ENCODE results near the gene DNAH11.
"Not testable (repeated sequence)": the region's sequence is repeated elsewhere in the genome, so short reads cannot be mapped to it uniquely, and the experiment has no call there.

Gene DNAH11, protein sequence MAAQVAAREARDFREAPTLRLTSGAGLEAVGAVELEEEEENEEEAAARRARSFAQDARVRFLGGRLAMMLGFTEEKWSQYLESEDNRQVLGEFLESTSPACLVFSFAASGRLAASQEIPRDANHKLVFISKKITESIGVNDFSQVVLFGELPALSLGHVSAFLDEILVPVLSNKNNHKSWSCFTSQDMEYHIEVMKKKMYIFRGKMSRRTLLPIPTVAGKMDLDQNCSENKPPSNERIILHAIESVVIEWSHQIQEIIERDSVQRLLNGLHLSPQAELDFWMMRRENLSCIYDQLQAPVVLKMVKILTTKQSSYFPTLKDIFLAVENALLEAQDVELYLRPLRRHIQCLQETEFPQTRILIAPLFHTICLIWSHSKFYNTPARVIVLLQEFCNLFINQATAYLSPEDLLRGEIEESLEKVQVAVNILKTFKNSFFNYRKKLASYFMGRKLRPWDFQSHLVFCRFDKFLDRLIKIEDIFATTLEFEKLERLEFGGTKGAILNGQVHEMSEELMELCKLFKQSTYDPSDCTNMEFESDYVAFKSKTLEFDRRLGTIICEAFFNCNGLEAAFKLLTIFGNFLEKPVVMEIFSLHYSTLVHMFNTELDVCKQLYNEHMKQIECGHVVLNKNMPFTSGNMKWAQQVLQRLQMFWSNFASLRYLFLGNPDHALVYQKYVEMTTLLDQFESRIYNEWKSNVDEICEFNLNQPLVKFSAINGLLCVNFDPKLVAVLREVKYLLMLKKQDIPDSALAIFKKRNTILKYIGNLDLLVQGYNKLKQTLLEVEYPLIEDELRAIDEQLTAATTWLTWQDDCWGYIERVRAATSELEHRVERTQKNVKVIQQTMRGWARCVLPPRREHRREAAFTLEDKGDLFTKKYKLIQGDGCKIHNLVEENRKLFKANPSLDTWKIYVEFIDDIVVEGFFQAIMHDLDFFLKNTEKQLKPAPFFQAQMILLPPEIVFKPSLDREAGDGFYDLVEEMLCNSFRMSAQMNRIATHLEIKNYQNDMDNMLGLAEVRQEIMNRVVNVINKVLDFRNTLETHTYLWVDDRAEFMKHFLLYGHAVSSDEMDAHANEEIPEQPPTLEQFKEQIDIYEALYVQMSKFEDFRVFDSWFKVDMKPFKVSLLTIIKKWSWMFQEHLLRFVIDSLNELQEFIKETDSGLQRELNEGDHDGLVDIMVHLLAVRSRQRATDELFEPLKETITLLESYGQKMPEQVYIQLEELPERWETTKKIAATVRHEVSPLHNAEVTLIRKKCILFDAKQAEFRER (N-terminal part only)

GRCh38 chr7:21542891-21543527 is at the start of gene DNAH11:
Gene DNAH11, plus strand, starts transcription at chr7:21543039. Its CDS starts 207 bp downstream, at chr7:21543246.
- no peak for DNase-seq

DNA sequence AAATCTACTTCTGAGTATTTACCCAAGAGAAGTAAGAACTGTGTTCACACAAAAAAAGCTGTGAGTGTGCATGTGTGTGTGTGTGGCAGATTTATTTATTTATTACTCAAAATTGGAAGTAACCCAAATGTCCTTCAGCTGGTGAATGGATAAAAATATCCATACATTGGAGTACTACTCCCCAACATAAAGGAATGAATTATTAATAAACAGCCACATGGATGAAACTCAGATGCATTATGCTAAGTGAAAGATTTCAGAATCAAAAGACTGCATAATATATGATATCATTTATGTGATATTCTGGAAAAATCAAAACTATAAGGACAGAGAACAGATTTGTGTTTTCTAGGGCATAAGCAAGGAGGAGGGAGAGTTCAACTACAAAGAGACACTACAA is 47.1 kb upstream of the DNAH11 start:
- no peak for DNase-seq

GRCh38 chr7:21497072-21497471 is 45.8 kb upstream of the DNAH11 start:
- DNase-seq: no peak

DNA sequence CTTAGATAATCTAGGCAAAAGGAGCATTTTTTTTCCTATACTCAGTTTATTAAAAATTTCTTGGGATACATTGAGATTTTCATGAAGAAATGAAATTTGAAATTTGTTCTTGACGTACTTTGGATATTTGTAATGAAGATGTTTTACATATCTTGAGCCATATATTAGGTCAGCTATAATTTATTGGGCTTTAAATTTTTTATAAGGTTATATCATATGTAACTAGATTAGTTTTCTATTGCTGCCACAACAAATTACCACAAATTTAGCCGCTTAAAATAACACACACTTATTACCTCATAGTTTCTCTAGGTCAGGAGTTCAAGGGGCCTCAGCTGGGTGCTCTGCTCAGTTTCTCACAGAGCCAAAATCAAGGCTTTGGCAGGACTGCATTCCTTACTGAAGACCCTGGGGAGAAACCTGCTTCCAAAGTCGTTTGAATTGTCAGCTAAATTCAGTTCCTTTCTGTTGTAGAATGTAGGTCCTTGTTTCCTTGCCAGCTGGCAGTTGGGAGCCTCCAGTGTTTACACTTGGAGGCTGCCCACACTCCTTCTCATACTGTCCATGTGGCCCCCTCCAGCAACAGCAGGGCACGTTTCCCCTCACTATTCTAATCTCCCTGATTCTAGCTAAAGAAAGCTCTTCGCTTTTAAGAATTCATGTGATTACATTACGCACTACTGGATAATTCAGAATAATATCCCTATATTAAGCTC is 42.6 kb upstream of the DNAH11 start:
- DNase-seq: no peak

DNA sequence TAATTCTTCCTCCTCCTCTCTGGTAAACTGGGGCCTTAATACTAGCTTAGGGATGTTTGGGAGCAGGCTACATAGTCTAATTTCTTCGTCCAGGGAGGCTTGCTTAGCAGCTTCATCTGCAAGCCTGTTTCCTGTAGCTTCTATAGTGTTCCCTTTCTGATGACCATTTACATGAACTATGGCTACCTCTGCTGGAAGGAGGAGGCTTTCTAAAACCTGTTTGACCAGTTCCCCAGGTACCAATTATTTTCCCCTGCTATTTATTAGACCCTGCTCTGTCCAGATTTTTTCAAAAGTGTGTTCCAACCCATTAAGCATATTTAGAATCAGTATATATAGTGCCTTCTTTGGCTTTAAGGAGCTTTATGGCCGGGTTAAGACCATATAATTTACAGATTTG is 38.8 kb upstream of the DNAH11 start:
- DNase-seq: no peak

GRCh38 chr7:21507627-21508343 is 35.1 kb upstream of the DNAH11 start:
- no peak for DNase-seq

DNA sequence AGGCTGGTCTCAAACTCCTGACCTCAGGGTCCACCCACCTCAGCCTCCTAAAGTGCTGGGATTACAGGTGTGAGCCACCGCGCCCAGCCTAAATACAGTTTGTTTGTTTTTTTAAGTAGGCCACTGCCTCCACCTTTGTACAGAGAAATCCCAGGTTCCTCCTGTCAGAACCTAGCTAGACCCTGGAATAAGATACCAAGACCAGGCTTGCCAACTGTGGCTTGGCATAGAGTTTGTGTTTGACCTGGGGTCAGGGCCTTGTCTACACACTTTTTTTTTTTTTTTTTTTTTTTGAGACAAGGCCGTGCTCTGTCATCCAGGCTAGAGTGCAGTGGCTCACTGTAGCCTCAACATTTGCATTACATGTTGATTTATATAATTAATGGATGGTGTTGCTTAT is 34.3 kb upstream of the DNAH11 start:
- no peak for DNase-seq

DNA sequence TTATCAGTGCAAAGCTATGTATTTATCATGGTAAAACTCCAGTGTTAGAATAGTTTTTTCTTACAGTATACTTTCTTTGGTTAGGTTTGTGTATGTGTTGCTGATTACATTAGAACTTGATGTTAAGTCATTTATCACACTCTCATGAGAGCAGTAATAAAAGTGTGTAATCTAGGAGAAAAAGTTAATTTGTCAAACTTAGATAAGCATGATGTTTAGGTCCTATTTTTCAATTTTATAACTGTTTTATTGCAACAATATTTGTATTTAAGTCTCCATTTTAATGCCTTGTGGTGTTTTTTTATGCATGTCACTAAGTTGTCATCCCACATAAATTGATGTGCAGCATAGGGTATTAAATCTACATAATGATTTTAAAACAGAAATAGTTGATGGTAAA is 28.8 kb upstream of the DNAH11 start:
- DNase-seq: no peak

- DNase-seq: no peak
These were observed 18.2 kb upstream of the DNAH11 start for GRCh38 chr7:21524680-21525079.

- DNase-seq: no peak
These were observed 16.8 kb upstream of the DNAH11 start for GRCh38 chr7:21526007-21526406.

DNA sequence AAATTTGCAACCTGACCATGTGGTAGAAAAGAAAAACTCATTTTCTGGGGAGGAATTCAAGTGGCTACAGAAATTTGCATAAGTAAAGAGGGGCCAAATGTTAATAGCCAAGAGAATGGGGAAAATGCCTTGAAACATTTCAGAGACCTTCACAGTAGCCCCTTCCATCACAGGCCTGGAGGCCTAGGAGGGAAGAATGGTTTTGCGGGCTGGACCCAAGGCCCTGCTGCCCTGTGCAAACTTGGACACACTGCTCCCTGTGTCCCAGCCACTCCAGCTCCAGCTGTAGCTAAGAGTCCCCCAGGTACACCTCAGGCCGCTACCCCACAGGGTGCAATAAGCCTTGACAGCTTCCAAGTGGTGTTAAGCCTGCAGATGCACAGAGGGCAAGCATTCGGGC is 16.4 kb upstream of the DNAH11 start:
- DNase-seq: no peak

GRCh38 chr7:21532485-21532884 is 10.4 kb upstream of the DNAH11 start:
- not testable (repeated sequence) for DNase-seq

DNA sequence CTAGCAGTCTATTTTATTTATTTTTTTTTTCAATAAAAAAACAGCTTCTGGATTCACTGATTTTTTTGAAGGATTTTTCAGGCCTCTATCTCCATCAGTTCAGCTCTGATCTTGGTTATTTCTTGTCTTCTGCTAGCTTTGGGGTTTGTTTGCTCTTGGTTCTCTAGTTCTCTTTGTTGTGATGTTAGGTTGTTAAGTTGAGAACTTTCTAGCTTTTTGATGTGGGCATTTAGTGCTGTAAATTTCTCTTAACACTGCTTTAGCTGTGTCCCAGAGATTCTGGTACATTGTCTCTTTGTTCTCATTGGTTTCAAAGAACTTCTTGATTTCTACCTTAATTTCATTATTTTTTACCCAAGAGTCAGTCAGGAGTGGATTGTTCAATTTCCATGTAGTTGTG is 9.2 kb upstream of the DNAH11 start:
- not testable (repeated sequence) for DNase-seq

DNA sequence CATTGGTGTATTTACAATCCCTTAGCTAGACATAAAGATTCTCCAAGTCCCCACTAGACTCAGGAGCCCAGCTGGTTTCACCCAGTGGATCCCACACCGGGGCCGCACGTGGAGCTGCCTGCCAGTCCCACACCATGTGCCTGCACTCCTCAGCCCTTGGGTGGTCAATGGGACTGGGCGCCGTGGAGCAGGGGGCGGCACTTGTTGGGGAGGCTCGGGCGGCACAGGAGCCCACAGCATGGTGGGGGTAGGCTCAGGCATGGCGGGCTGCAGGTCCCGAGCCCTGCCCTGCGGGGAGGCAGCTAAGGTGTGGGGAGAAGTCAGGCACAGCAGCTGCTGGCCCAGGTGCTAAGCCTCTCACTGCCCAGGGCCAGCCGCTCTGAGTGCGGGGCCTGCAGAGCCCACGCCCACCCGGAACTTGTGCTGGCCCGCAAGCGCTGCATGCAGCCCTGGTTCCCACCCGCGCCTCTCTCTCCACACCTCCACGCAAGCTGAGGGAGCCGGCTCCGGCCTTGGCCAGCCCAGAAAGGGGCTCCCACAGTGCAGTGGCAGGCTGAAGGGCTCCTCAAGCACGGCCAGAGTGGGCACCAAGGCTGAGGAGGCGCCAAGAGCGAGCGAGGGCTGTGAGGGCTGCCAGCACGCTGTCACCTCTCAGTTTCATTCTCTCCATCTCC is 6.3 kb upstream of the DNAH11 start:
- not testable (repeated sequence) for DNase-seq

- DNase-seq: no peak
These were observed 3.8 kb upstream of the DNAH11 start for GRCh38 chr7:21538936-21539495.

DNA sequence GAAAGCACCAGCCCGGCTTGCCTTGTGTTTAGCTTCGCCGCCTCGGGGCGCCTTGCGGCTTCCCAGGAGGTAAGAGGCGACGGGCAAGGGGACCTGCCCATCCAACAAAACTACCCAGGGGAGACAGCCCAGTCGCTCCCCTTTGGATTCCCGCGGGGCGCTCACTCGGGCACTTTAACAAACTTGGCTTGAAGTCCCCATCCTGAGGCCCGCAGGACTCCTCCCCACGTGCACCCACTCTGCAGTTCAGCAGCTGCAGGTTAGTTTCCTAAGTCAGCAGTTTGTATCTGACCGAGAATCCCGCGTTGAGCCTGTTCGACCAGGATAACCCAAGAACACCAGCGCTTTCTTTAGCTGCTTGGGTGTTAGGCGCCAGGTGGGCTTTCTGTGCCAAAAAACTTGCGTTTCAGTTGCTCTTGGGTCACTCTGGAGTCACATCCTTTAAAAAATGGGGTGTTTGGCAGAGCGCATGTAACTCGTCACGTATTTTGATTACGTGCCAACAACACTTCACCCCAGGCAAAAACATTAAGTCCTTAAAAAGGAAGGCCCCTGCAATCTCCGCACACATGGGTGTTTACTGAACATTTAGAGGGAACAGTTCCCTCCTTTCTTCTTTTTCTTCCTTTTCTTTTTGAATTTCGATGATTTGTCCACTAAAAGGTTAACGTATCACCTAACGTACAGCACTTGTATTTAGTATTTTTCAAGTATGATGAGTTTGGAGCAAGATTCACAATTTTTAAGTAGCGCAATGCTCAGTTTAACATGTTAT is 876 bp downstream of the DNAH11 start:
- DNase-seq: no peak

GRCh38 chr7:21544303-21544656 is 1.4 kb downstream of the DNAH11 start:
- no peak for DNase-seq

GRCh38 chr7:21544715-21545114 is 1.9 kb downstream of the DNAH11 start:
- DNase-seq: no peak

GRCh38 chr7:21547501-21547900 is 4.7 kb downstream of the DNAH11 start:
- DNase-seq: no peak

- DNase-seq: no peak
These were observed 5.7 kb downstream of the DNAH11 start for GRCh38 chr7:21548491-21548890.

Data from KG1 (cell line).